Kidney tubule cell (primary cell): Measurements from ENCODE around the gene ARMC2.
"Not testable (repeated sequence)": the region's sequence is repeated elsewhere in the genome, so short reads cannot be mapped to it uniquely, and the experiment has no call there.

ENCODE experiments used
- DNase-seq: peaks from one replicate; pipeline ENCODE4 v3.0.0-alpha.2; 2018; ENCODE audit warnings: low spot score

Gene ARMC2

GRCh38 chr6:108952776-108953486, 104.7 kb downstream of the ARMC2 start:
- no peak for DNase-seq

- DNase-seq: no peak
Observed at GRCh38 chr6:108953681-108954080, 105.5 kb downstream of the ARMC2 start.

- DNase-seq: no peak
Observed at GRCh38 chr6:108955329-108955949, 107.2 kb downstream of the ARMC2 start.

GRCh38 chr6:108957221-108957620, 109.0 kb downstream of the ARMC2 start:
- no peak for DNase-seq

GRCh38 chr6:108958900-108959770, 110.9 kb downstream of the ARMC2 start:
- DNase-seq: no peak

- DNase-seq: no peak
Observed at GRCh38 chr6:108959972-108960582, 111.9 kb downstream of the ARMC2 start.

- no peak for DNase-seq
Observed at GRCh38 chr6:108960601-108961000, 112.4 kb downstream of the ARMC2 start.

- DNase-seq: no peak
Observed at GRCh38 chr6:108961077-108961476, 112.9 kb downstream of the ARMC2 start.

GRCh38 chr6:108961985-108962384, 113.8 kb downstream of the ARMC2 start:
- no peak for DNase-seq

- no peak for DNase-seq
Observed at GRCh38 chr6:108966251-108966650, 118.0 kb downstream of the ARMC2 start.

- DNase-seq: peak; percentile 86
Observed at GRCh38 chr6:108966855-108967755, 118.9 kb downstream of the ARMC2 start.

GRCh38 chr6:108968325-108969316, 120.4 kb downstream of the ARMC2 start:
- no peak for DNase-seq

GRCh38 chr6:108969776-108970175, 121.6 kb downstream of the ARMC2 start:
- DNase-seq: no peak

- no peak for DNase-seq
Observed at GRCh38 chr6:108974201-108974600, 126.0 kb downstream of the ARMC2 start.

- DNase-seq: not testable (repeated sequence)
Observed at GRCh38 chr6:108978638-108979037, 130.4 kb downstream of the ARMC2 start.

- no peak for DNase-seq
Observed at GRCh38 chr6:108982154-108983113, 134.2 kb downstream of the ARMC2 start.

GRCh38 chr6:108983151-108983550, 134.9 kb downstream of the ARMC2 start:
- DNase-seq: no peak

GRCh38 chr6:108985301-108985700, 137.1 kb downstream of the ARMC2 start:
- no peak for DNase-seq

- no peak for DNase-seq
Observed at GRCh38 chr6:108987156-108987555, 138.9 kb downstream of the ARMC2 start.
